Chondrocyte (in vitro differentiated cells): ENCODE data around the gene SSNA1. TPM values are rescaled to one million over a fixed set of nuclear protein-coding genes. Genes with fewer than 3 reads are reported as not detected.

ENCODE experiments used
- DNase-seq: peaks from one replicate; pipeline ENCODE4 v3.0.0; 2021; ENCODE audit warnings: mixed read lengths, low spot score
- H3K27ac Mint-ChIP-seq: one replicate; pipeline ENCODE4 v1.8.0; 2021; ENCODE audit warnings: mild to moderate bottlenecking, moderate library complexity, mixed read lengths; ENCODE audit not compliant: unreplicated experiment
- H3K27me3 Mint-ChIP-seq: 2 replicates; pipeline ENCODE4 v1.8.0; 2021; ENCODE audit warnings: low read depth, mixed read lengths
- H3K36me3 Mint-ChIP-seq: 2 replicates; pipeline ENCODE4 v1.8.0; 2021; ENCODE audit warnings: low read depth, mixed read lengths
- H3K4me1 Mint-ChIP-seq: 2 replicates; pipeline ENCODE4 v1.8.0; 2021; ENCODE audit warnings: low read depth, mild to moderate bottlenecking, mixed read lengths
- H3K4me3 Mint-ChIP-seq: one replicate; pipeline ENCODE4 v1.8.0; 2021; ENCODE audit warnings: mild to moderate bottlenecking, moderate library complexity, mixed read lengths; ENCODE audit not compliant: unreplicated experiment
- H3K9me3 Mint-ChIP-seq: 2 replicates; pipeline ENCODE4 v1.8.0; 2021; ENCODE audit warnings: low read depth, mixed read lengths
- CTCF ChIP-seq: fragments of 200-600 bp; sonication (generic); IDR thresholded peaks from 2 replicates; pipeline ENCODE4 v1.5.0; 2021; ENCODE audit warnings: antibody characterized with exemption, mild to moderate bottlenecking, moderate library complexity
- total RNA-seq: library from RNA; stranded (reverse); gene quantifications from 3 replicates; pipeline ENCODE4 v1.2.1, GENCODE V29; 2021

SSNA1 gene
- total RNA-seq, 1 donor from 2014 or later: 55.5 TPM

GRCh38 chr9:137192448-137192780 is 3.9 kb downstream of the SSNA1 start:
- no peak overlapping the region for H3K4me3 Mint-ChIP-seq

GRCh38 chr9:137192859-137193258 is 4.4 kb downstream of the SSNA1 start:
- Mint-ChIP-seq H3K36me3 (peaks cover 3% of the 10 kb centered on the region), H3K4me1 (peaks cover 33% of the 10 kb centered on the region)

More at GRCh38 chr9:137192448-137192780, 3.9 kb downstream of the SSNA1 start:
- no peaks in the 10 kb centered on the region for H3K27me3 Mint-ChIP-seq
- no peak overlapping the region for H3K27ac Mint-ChIP-seq
- no peak for TF ChIP-seq CTCF
- H3K9me3 Mint-ChIP-seq: no peaks in the 10 kb centered on the region
- H3K4me1 Mint-ChIP-seq: peaks cover 34% of the 10 kb centered on the region
- no peak for DNase-seq
- peaks cover 3% of the 10 kb centered on the region for H3K36me3 Mint-ChIP-seq

GRCh38 chr9:137193771-137194170 is 5.3 kb downstream of the SSNA1 start:
- no peaks in the 10 kb centered on the region for H3K9me3 Mint-ChIP-seq
- no peak overlapping the region for H3K27ac Mint-ChIP-seq
- no peak for TF ChIP-seq CTCF

More at GRCh38 chr9:137192859-137193258, 4.4 kb downstream of the SSNA1 start:
- Mint-ChIP-seq H3K4me3 (no peak overlapping the region), H3K9me3 (no peaks in the 10 kb centered on the region), H3K27me3 (no peaks in the 10 kb centered on the region), H3K27ac (no peak overlapping the region)
- DNase-seq: no peak
- no peak for TF ChIP-seq CTCF

GRCh38 chr9:137194388-137194787 is 5.9 kb downstream of the SSNA1 start:
- Mint-ChIP-seq H3K27me3 (no peaks in the 10 kb centered on the region), H3K36me3 (peaks cover 1% of the 10 kb centered on the region), H3K27ac (no peak overlapping the region), H3K4me1 (peaks cover 37% of the 10 kb centered on the region), H3K9me3 (no peaks in the 10 kb centered on the region), H3K4me3 (no peak overlapping the region)
- no peak for DNase-seq
- no peak for TF ChIP-seq CTCF

More at GRCh38 chr9:137193771-137194170, 5.3 kb downstream of the SSNA1 start:
- Mint-ChIP-seq H3K27me3 (no peaks in the 10 kb centered on the region), H3K4me1 (peaks cover 37% of the 10 kb centered on the region), H3K4me3 (no peak overlapping the region), H3K36me3 (peaks cover 3% of the 10 kb centered on the region)
- DNase-seq: no peak

- H3K4me3 Mint-ChIP-seq: no peak overlapping the region
- no peaks in the 10 kb centered on the region for H3K27me3 Mint-ChIP-seq
- TF ChIP-seq CTCF: no peak
- H3K27ac Mint-ChIP-seq: no peak overlapping the region
- no peak for DNase-seq
- H3K4me1 Mint-ChIP-seq: peaks cover 37% of the 10 kb centered on the region
- H3K9me3 Mint-ChIP-seq: no peaks in the 10 kb centered on the region
- peaks cover 1% of the 10 kb centered on the region for H3K36me3 Mint-ChIP-seq
Observed at GRCh38 chr9:137194909-137195308, 6.4 kb downstream of the SSNA1 start.
